ENCODE results near the gene COMMD1. TPM values are rescaled to one million over a fixed set of nuclear protein-coding genes. Genes with fewer than 3 reads are reported as not detected.

Gene COMMD1
- total and polyA plus RNA-seq, 7 donors: 33.6 to 67.3 (median 49.1) TPM

GRCh38 chr2:61887717-61888266 lies 17.7 kb upstream of the COMMD1 start:
- peaks cover 8% of the 10 kb centered on the region for H3K4me1 ChIP-seq
- ATAC-seq (peak in 3 of 4 donors; percentile 17 to 31 (median 25)), DNase-seq (no peak)
- H3K27ac ChIP-seq: peak overlapping the region; percentile 90
- peaks cover 0 to 28% of the 10 kb centered on the region in 2 donors for H3K36me3 ChIP-seq (ENCODE audit: insufficient read depth in 1 of 2, low read depth in 1 of 2)
- H3K27me3 ChIP-seq (ENCODE audit: insufficient read depth in 3 of 3, low read length in 2 of 3): no peaks in the 10 kb centered on the region
- WGBS, 3 donors: 0 to 1% (median 0%) methylated on average over 18 of the region's 18 CpGs
- H3K4me3 ChIP-seq: peak overlapping the region; percentile 74
- no peaks in the 10 kb centered on the region for H3K9me3 ChIP-seq
- intact Hi-C loops (cut with DNase I): no loop called here
- no peak for TF ChIP-seq CTCF (IDR thresholded peaks at IDR 0.05)

- WGBS, 3 donors: 0 to 1% (median 1%) methylated on average over 73 to 74 of the region's 74 CpGs
- ATAC-seq: peak; percentile 92 to 94 (median 92)
- Histone ChIP-seq H3K27me3 (ENCODE audit: insufficient read depth in 3 of 3, low read length in 2 of 3) (no peaks in the 10 kb centered on the region), H3K4me3 (peak within 1 kb of the TSS; percentile 74), H3K9me3 (no peaks in the 10 kb centered on the region), H3K36me3 (ENCODE audit: insufficient read depth in 1 of 2, low read depth in 1 of 2) (peaks cover 0 to 21% of the 10 kb centered on the region in 2 donors), H3K27ac (peak within 1 kb of the TSS; percentile 90), H3K4me1 (peaks cover 8% of the 10 kb centered on the region)
- intact Hi-C loops (cut with DNase I): no loop called here
- peak; percentile 89 to 93 for DNase-seq
- no peak for TF ChIP-seq CTCF (IDR thresholded peaks at IDR 0.05)
Observed at GRCh38 chr2:61888267-61889055, 17.0 kb upstream of the COMMD1 start, which contains the start of gene CCT4. CCT4 (minus strand) TSS chr2:61888656; CDS start chr2:61888507, 149 bp downstream.

DNA sequence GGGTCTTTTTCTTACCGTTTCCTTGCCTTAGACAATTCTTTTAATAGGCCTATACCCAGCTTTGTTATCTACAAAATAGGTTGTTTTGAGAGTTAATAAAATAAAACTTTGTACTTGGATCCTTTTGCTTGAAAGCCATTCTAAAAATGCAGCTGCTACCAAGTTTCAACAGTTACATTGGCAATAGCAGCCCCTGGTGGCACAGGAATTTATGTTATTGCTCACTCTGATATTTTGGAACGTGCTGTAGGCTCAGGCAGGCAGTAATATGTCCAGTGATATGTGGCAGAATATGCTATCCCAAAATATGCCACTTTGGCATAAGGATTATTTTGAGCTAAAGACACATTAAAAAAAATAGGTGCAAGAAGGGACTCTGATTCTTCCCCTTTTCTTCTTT lies 6.7 kb upstream of the COMMD1 start:
- TF ChIP-seq CTCF (IDR thresholded peaks at IDR 0.05): no peak
- no peaks in the 10 kb centered on the region for H3K9me3 ChIP-seq
- H3K27me3 ChIP-seq (ENCODE audit: insufficient read depth in 3 of 3, low read length in 2 of 3): no peaks in the 10 kb centered on the region
- ATAC-seq (no peak), DNase-seq (no peak)
- no peaks in the 10 kb centered on the region for H3K36me3 ChIP-seq (ENCODE audit: insufficient read depth in 1 of 2, low read depth in 1 of 2)
- intact Hi-C loops (cut with DNase I): no loop called here
- H3K27ac ChIP-seq: no peak overlapping the region
- H3K4me1 ChIP-seq: no peaks in the 10 kb centered on the region
- 22 to 36% (median 34%) methylated on average over 2 of the region's 2 CpGs for WGBS, 3 donors
- H3K4me3 ChIP-seq: no peak overlapping the region

DNA sequence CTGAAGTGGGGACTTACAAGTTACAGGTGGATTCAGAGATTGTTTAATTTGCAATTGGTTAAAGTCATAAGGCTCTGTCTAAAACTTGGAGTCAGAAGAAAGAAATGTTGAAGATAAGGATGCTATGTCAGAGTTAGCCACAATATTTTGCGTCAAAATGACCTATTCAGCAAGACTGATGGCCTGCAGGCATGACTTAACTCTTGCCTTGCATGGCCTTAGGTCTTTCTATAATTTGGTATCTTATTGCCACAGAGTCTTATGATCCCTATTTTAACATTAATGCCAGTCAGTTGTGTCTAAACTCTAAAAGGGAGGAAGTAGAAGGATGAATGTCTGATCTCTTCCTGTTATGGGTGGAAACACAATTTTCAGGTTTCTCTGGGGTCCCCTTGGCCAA lies 5.2 kb upstream of the COMMD1 start:
- Histone ChIP-seq H3K4me3 (no peak overlapping the region), H3K27ac (no peak overlapping the region), H3K27me3 (ENCODE audit: insufficient read depth in 3 of 3, low read length in 2 of 3) (no peaks in the 10 kb centered on the region), H3K4me1 (no peaks in the 10 kb centered on the region), H3K9me3 (no peaks in the 10 kb centered on the region), H3K36me3 (ENCODE audit: insufficient read depth in 1 of 2, low read depth in 1 of 2) (no peaks in the 10 kb centered on the region)
- intact Hi-C loops (cut with DNase I): no loop called here
- DNase-seq (no peak), ATAC-seq (no peak)
- no peak for TF ChIP-seq CTCF (IDR thresholded peaks at IDR 0.05)
- 68 to 84% (median 81%) methylated on average over 1 of the region's 1 CpG for WGBS, 3 donors

Data from psoas muscle (tissue), 8 donors.